Cardiac muscle cell (in vitro differentiated cells and primary cell): Measurements from ENCODE around the gene CNPPD1. TPM values are rescaled to one million over a fixed set of nuclear protein-coding genes. Genes with fewer than 3 reads are reported as not detected.

Source experiments
- DNase-seq, 2 donors: peaks; one replicate each; pipeline versions ENCODE4 v3.0.0 to v3.0.0-alpha.2; 2010 to 2017; ENCODE audit warnings: low read depth in 1 of 2, low spot score in 1 of 2
- H3K27ac ChIP-seq: fragments of 200-600 bp; sonication (generic); 2 replicates; pipeline ENCODE4 v1.5.1; 2016
- H3K27me3 ChIP-seq: fragments of 200-600 bp; sonication (generic); 2 replicates; pipeline ENCODE4 v1.6.0; 2016; ENCODE audit warnings: control low read depth
- H3K36me3 ChIP-seq: fragments of 200-600 bp; sonication (generic); 2 replicates; pipeline ENCODE4 v1.5.1; 2016; ENCODE audit warnings: control low read depth
- H3K4me1 ChIP-seq: fragments of 200-600 bp; sonication (generic); 2 replicates; pipeline ENCODE4 v1.8.1; 2017; ENCODE audit warnings: low read depth, mild to moderate bottlenecking, mixed run types
- H3K4me3 ChIP-seq: fragments of 200-600 bp; sonication (generic); 2 replicates; pipeline ENCODE4 v1.5.1; 2016; ENCODE audit warnings: mild to moderate bottlenecking
- H3K9me3 ChIP-seq: fragments of 200-600 bp; sonication (generic); 2 replicates; pipeline ENCODE4 v1.5.1; 2017; ENCODE audit warnings: low read depth, mild to moderate bottlenecking, control low read depth
- polyA plus RNA-seq: library from polyadenylated mRNA; unstranded; fragments of >200 nt; fragmentation: Nextera tagmentation; extraction: Ambion mirVana; gene quantifications from 2 replicates; pipeline ENCODE4 v1.2.1, GENCODE V29; 2016
- total RNA-seq: library from RNA; depleted of rRNA; stranded (reverse); fragments of >200 nt; gene quantifications from 2 replicates; pipeline ENCODE4 v1.2.3, GENCODE V29; 2016
- TF ChIP-seq, protein P1 (sequence below): IDR thresholded peaks from 2 replicates; pipeline ENCODE4 v1.5.1; 2012; ENCODE audit warnings: low read depth, mild to moderate bottlenecking, low read length

CNPPD1 gene
- total and polyA plus RNA-seq, 2 experiments from 2014 or later = 42.6 to 81.9 TPM

GRCh38 chr2:219183151-219183772 lies 6.5 kb upstream of the CNPPD1 start:
- Histone ChIP-seq H3K27me3 (no peaks in the 10 kb centered on the region), H3K9me3 (no peaks in the 10 kb centered on the region), H3K4me1 (peaks cover 4% of the 10 kb centered on the region), H3K36me3 (peaks cover 36% of the 10 kb centered on the region), H3K27ac (no peak overlapping the region), H3K4me3 (no peak overlapping the region)
- no peak for DNase-seq
- TF ChIP-seq, protein P1, sequence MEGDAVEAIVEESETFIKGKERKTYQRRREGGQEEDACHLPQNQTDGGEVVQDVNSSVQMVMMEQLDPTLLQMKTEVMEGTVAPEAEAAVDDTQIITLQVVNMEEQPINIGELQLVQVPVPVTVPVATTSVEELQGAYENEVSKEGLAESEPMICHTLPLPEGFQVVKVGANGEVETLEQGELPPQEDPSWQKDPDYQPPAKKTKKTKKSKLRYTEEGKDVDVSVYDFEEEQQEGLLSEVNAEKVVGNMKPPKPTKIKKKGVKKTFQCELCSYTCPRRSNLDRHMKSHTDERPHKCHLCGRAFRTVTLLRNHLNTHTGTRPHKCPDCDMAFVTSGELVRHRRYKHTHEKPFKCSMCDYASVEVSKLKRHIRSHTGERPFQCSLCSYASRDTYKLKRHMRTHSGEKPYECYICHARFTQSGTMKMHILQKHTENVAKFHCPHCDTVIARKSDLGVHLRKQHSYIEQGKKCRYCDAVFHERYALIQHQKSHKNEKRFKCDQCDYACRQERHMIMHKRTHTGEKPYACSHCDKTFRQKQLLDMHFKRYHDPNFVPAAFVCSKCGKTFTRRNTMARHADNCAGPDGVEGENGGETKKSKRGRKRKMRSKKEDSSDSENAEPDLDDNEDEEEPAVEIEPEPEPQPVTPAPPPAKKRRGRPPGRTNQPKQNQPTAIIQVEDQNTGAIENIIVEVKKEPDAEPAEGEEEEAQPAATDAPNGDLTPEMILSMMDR = no peak

GRCh38 chr2:219182331-219183150 lies 5.8 kb upstream of the CNPPD1 start:
- Histone ChIP-seq H3K36me3 (peaks cover 36% of the 10 kb centered on the region), H3K9me3 (no peaks in the 10 kb centered on the region), H3K27ac (no peak overlapping the region), H3K4me3 (no peak overlapping the region), H3K4me1 (peaks cover 4% of the 10 kb centered on the region), H3K27me3 (no peaks in the 10 kb centered on the region)
- no peak for DNase-seq
- TF ChIP-seq, protein P1 = no peak

DNA sequence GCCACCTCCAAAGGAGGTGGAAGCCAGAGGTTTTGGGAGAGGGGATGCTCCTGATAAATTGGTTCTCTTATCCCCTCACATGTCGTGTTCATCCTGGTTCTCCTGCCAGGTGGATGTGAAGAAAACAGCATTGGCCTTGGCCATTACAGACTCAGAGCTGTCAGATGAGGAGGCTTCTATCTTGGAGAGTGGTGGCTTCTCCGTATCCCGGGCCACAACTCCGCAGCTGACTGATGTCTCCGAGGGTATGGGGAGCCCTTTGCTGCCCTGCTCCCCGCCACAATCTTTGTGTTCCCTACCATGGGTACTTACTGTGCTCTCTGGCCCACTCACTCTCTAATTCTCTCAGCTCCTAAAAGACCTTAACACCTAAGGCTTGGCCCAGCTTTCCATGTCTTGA lies 4.8 kb upstream of the CNPPD1 start:
- Histone ChIP-seq H3K9me3 (no peaks in the 10 kb centered on the region), H3K27ac (no peak overlapping the region), H3K4me3 (no peak overlapping the region), H3K27me3 (no peaks in the 10 kb centered on the region), H3K4me1 (peaks cover 4% of the 10 kb centered on the region), H3K36me3 (peaks cover 36% of the 10 kb centered on the region)
- TF ChIP-seq, protein P1 = no peak
- no peak for DNase-seq

- no peak for DNase-seq
- Histone ChIP-seq H3K4me3 (no peak overlapping the region), H3K27ac (no peak overlapping the region), H3K4me1 (peaks cover 4% of the 10 kb centered on the region), H3K9me3 (no peaks in the 10 kb centered on the region), H3K27me3 (no peaks in the 10 kb centered on the region), H3K36me3 (peaks cover 36% of the 10 kb centered on the region)
- TF ChIP-seq, protein P1 = no peak
Measured at GRCh38 chr2:219180961-219181360, 4.2 kb upstream of the CNPPD1 start.

DNA sequence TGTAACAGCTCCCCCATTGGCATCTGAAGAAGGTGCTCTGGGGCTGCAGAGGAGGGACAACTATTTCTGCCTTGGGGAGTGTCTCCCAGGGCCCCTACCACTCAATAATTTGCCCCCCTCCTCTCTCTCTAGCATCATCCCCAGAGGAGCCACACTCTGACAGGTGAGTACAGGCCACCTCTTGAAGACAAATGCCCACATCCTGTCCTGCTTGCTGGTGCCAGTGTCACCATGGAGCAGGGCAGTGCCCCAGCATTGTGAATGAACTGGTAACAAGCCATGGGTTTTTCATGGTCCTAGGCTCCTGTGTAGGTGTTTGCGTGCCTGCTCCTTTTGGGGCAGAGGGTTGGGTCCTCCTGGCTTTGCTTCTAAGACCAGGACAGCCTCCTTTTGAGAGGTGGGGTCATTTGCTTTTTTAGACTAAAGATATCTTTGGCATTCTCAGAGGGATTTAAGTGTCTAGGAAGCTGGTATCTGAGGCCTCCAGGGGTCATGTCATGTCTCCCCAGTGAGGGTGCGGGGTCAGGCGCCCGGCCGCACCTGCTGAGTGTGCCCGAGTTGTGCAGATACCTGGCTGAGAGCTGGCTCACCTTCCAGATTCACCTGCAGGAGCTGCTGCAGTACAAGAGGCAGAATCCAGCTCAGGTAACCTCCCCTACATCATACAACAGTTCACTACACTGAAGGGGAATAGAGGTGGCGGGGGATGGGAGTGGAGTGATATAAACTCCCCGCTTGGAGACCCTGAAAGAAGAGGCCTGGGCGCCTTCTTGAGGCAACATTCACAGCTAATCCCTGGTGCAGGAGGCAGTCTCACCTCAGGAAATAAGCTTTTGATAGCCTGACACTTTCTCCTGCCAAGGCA lies 3.1 kb upstream of the CNPPD1 start:
- Histone ChIP-seq H3K4me1 (peaks cover 4% of the 10 kb centered on the region), H3K27me3 (no peaks in the 10 kb centered on the region), H3K4me3 (no peak overlapping the region), H3K27ac (no peak overlapping the region), H3K36me3 (peaks cover 36% of the 10 kb centered on the region), H3K9me3 (no peaks in the 10 kb centered on the region)
- TF ChIP-seq, protein P1 = no peak
- DNase-seq = no peak
